Gastrocnemius medialis (tissue), 4 donors: ENCODE results near the gene UBE2S.

Experiments
- CTCF ChIP-seq, 5 experiments: fragments of 450-650 bp in 3 of 5; fragments of 200-600 bp in 2 of 5; sonication (generic) in 2 of 5; IDR thresholded peaks in 4 of 5; conservative IDR thresholded peaks in 1 of 5; 1 replicate in 4 of 5; 2 replicates in 1 of 5; pipeline ENCODE4 v1.5.1; 2016 to 2019; ENCODE audit warnings: antibody characterized with exemption in 5 of 5, mild to moderate bottlenecking in 3 of 5, moderate library complexity in 3 of 5
- POLR2A ChIP-seq, 2 donors: fragments of 450-650 bp; IDR thresholded peaks; one replicate each; pipeline ENCODE4 v1.6.1; 2017; ENCODE audit warnings: antibody characterized with exemption in 2 of 2, mild to moderate bottlenecking in 2 of 2, moderate library complexity in 2 of 2

GRCh38 chr19:55384920-55385723 is 22.5 kb downstream of the UBE2S start:
- TF ChIP-seq CTCF (IDR thresholded peaks at IDR 0.05 in 4 of 5, conservative IDR thresholded peaks at IDR 0.05 in 1 of 5) (no peak), POLR2A (IDR thresholded peaks at IDR 0.05) (no peak)
